ENCODE data around the gene FFAR4. TPM values are rescaled to one million over a fixed set of nuclear protein-coding genes. Genes with fewer than 3 reads are reported as not detected.

FFAR4 gene
- total and polyA plus RNA-seq, 2 donors (not counting 3 experiments of a cell fraction or from before 2014, with no cell fraction given): not detected

- BruUV-seq (replicated peaks): no TSS peak
- H3K9me1 ChIP-seq (replicated peaks; ENCODE audit: control insufficient read depth, extremely low read depth, insufficient read depth, low read length): no peaks in the 10 kb centered on the region
- H4K20me1 ChIP-seq (replicated peaks; ENCODE audit: control insufficient read depth, extremely low read depth, insufficient read depth, low read length): no peaks in the 10 kb centered on the region
- no peak overlapping the region for H3K27ac ChIP-seq (ENCODE audit: insufficient read depth, low read depth, low read length)
- H2AFZ ChIP-seq (ENCODE audit: low read depth, low read length): no peak overlapping the region
- H3K4me1 ChIP-seq (ENCODE audit: control insufficient read depth, extremely low read depth, insufficient read depth, low read length): no peaks in the 10 kb centered on the region
- no peaks in the 10 kb centered on the region for H3K9me3 ChIP-seq (replicated peaks; ENCODE audit: control insufficient read depth, insufficient read depth, low read length)
- no peak overlapping the region for H3K9ac ChIP-seq (replicated peaks; ENCODE audit: extremely low read depth, insufficient read depth, low read length)
- no peak overlapping the region for H3K4me3 ChIP-seq (replicated peaks in 1 of 3; ENCODE audit: insufficient read depth in 1 of 3, low read depth in 1 of 3, low read length in 3 of 3)
- peaks cover 0 to under 1% of the 10 kb centered on the region in 2 experiments for H3K27me3 ChIP-seq (ENCODE audit: control insufficient read depth in 2 of 2, insufficient read depth in 2 of 2, low read length in 2 of 2)
- FAIRE-seq (no peak), DNase-seq (ENCODE audit: low read depth, low spot score) (no peak)
- intact Hi-C loops (cut with micrococcal nuclease) (no loop called here), dilution Hi-C loops (cut with MboI; ENCODE audit: extremely low pct_ligation_motif_present, low sequenced_read_pairs) (no loop called here)
- no peaks in the 10 kb centered on the region for H3K79me2 ChIP-seq (ENCODE audit: control insufficient read depth, insufficient read depth, low read length)
- TF ChIP-seq EZH2 (IDR thresholded peaks at IDR 0.05; ENCODE audit: borderline replicate concordance, low read depth, low read length, severe bottlenecking) (no peak), GATA2 (IDR thresholded peaks at IDR 0.05; ENCODE audit: insufficient read depth, insufficient read length, low read depth, low read length) (no peak), POLR2AphosphoS5 (IDR thresholded peaks at IDR 0.05; ENCODE audit: insufficient read depth, low read depth, low read length) (no peak), JUN (IDR thresholded peaks at IDR 0.05; ENCODE audit: borderline replicate concordance, insufficient read depth, insufficient read length, low read depth) (no peak), FOS (IDR thresholded peaks at IDR 0.05; ENCODE audit: borderline replicate concordance, insufficient read depth, low read length) (no peak), MAX (IDR thresholded peaks at IDR 0.05; ENCODE audit: insufficient read depth, insufficient read length) (no peak), POLR2A (IDR thresholded peaks at IDR 0.05; ENCODE audit: low read depth, low read length) (no peak), MYC (IDR thresholded peaks at IDR 0.05; ENCODE audit: low read depth, low read length) (no peak), CTCF (IDR thresholded peaks at IDR 0.05; ENCODE audit: extremely low read depth in 1 of 2, insufficient read depth in 1 of 2, low read depth in 1 of 2, low read length in 2 of 2) (no peak)
- H3K36me3 ChIP-seq (ENCODE audit: control insufficient read depth in 2 of 2, extremely low read depth in 1 of 2, insufficient read depth in 2 of 2, low read length in 2 of 2): no peaks in the 10 kb centered on the region
- no peak overlapping the region for H3K4me2 ChIP-seq (ENCODE audit: insufficient read depth, low read length)
- CTCF ChIA-PET: no interaction called here
- POLR2A ChIA-PET: no interaction called here
These were observed 14.4 kb downstream of the FFAR4 start for GRCh38 chr10:93580828-93581227.
